Breast epithelium (tissue), 4 donors: ENCODE data around the gene NAA11. TPM values are rescaled to one million over a fixed set of nuclear protein-coding genes. Genes with fewer than 3 reads are reported as not detected.
A peak's percentile ranks its signal among the peaks of the same experiment; 100 is the strongest.

Experiments
- DNase-seq, 2 donors: peaks; one replicate each; pipeline ENCODE4 v3.0.0-alpha.2; 2019; ENCODE audit warnings: low spot score in 2 of 2
- H3K27ac ChIP-seq, 2 donors: fragments of 200-600 bp; sonication (generic) in 1 of 2; one replicate each; pipeline ENCODE4 v1.5.1; 2016 to 2019; ENCODE audit warnings: mild to moderate bottlenecking in 1 of 2
- H3K27me3 ChIP-seq, 2 donors: fragments of 200-600 bp; sonication (generic) in 1 of 2; one replicate each; pipeline versions ENCODE4 v1.5.1 to v1.6.0; 2017 to 2019; ENCODE audit warnings: control low read depth in 1 of 2, mild to moderate bottlenecking in 1 of 2
- H3K36me3 ChIP-seq: fragments of 200-600 bp; one replicate; pipeline ENCODE4 v1.5.1; 2019
- H3K4me1 ChIP-seq, 2 donors: fragments of 200-600 bp; sonication (generic); one replicate each; pipeline ENCODE4 v1.5.1; 2016 to 2019; ENCODE audit warnings: control low read depth in 1 of 2
- H3K4me3 ChIP-seq, 3 donors: fragments of 200-600 bp; sonication (generic); 1 replicate in 2 of 3; 2 replicates in 1 of 3; pipeline ENCODE4 v1.5.1; 2016 to 2019; ENCODE audit warnings: mild to moderate bottlenecking in 3 of 3, moderate library complexity in 2 of 3
- H3K9me3 ChIP-seq, 2 donors: fragments of 200-600 bp; sonication (generic) in 1 of 2; one replicate each; pipeline ENCODE4 v1.5.1; 2016 to 2019; ENCODE audit warnings: control low read depth in 1 of 2
- CTCF ChIP-seq, 3 donors: fragments of 450-650 bp; IDR thresholded peaks; one replicate each; pipeline ENCODE4 v1.5.1; 2016 to 2017; ENCODE audit warnings: antibody characterized with exemption in 3 of 3, mild to moderate bottlenecking in 3 of 3, moderate library complexity in 3 of 3
- POLR2A ChIP-seq: fragments of 450-650 bp; IDR thresholded peaks from one replicate; pipeline ENCODE4 v1.6.1; 2016; ENCODE audit warnings: antibody characterized with exemption, mild to moderate bottlenecking, moderate library complexity
- POLR2AphosphoS5 ChIP-seq, 3 donors: sonication (generic); formaldehyde crosslinking; IDR thresholded peaks; one replicate each; pipeline ENCODE4 v1.6.1; 2017; ENCODE audit warnings: antibody characterized with exemption in 3 of 3
- intact Hi-C: fragments of 100-400 bp; cut with DNase I; formaldehyde crosslinking; loops from one replicate; pipeline ENCODE4 v1.15.1; 2023; ENCODE audit warnings: low total_unique reads
- total RNA-seq, 3 donors: library from RNA; depleted of rRNA; stranded (reverse); fragments of >200 nt; gene quantifications; one replicate each; pipeline ENCODE4 v1.1.0, GENCODE V29; 2016

Gene NAA11
- total RNA-seq, 3 donors from 2014 or later, result not detected

- Histone ChIP-seq H3K36me3 (no peaks in the 10 kb centered on the region), H3K27ac (no peak overlapping the region), H3K4me3 (no peak overlapping the region), H3K9me3 (no peaks in the 10 kb centered on the region), H3K27me3 (no peaks in the 10 kb centered on the region), H3K4me1 (no peaks in the 10 kb centered on the region)
- intact Hi-C loops, result no loop called here
- TF ChIP-seq POLR2A, result no peak
- no peak for TF ChIP-seq CTCF (IDR thresholded peaks at IDR 0.05)
- no peak for TF ChIP-seq POLR2AphosphoS5 (IDR thresholded peaks at IDR 0.05)
- DNase-seq, result no peak
Observed at GRCh38 chr4:79296768-79297428, 29.0 kb downstream of the NAA11 start.

- Histone ChIP-seq H3K27ac (no peak overlapping the region), H3K4me1 (no peaks in the 10 kb centered on the region), H3K4me3 (no peak overlapping the region), H3K36me3 (no peaks in the 10 kb centered on the region), H3K27me3 (no peaks in the 10 kb centered on the region), H3K9me3 (no peaks in the 10 kb centered on the region)
- TF ChIP-seq CTCF (IDR thresholded peaks at IDR 0.05), result no peak
- TF ChIP-seq POLR2A, result no peak
- no peak for TF ChIP-seq POLR2AphosphoS5 (IDR thresholded peaks at IDR 0.05)
- intact Hi-C loops, result no loop called here
- DNase-seq, result no peak
Observed at GRCh38 chr4:79295086-79295485, 30.8 kb downstream of the NAA11 start.

- no peaks in the 10 kb centered on the region for H3K36me3 ChIP-seq
- no peaks in the 10 kb centered on the region for H3K27me3 ChIP-seq
- H3K4me3 ChIP-seq, result no peak overlapping the region
- TF ChIP-seq POLR2A (no peak), POLR2AphosphoS5 (IDR thresholded peaks at IDR 0.05) (no peak), CTCF (IDR thresholded peaks at IDR 0.05) (no peak)
- H3K9me3 ChIP-seq, result no peaks in the 10 kb centered on the region
- no peak for DNase-seq
- H3K27ac ChIP-seq, result no peak overlapping the region
- intact Hi-C loops, result no loop called here
- H3K4me1 ChIP-seq, result no peaks in the 10 kb centered on the region
Observed at GRCh38 chr4:79294064-79294463, 31.8 kb downstream of the NAA11 start.

- Histone ChIP-seq H3K4me3 (no peak overlapping the region), H3K9me3 (no peaks in the 10 kb centered on the region), H3K27ac (no peak overlapping the region), H3K27me3 (no peaks in the 10 kb centered on the region), H3K4me1 (no peaks in the 10 kb centered on the region), H3K36me3 (no peaks in the 10 kb centered on the region)
- no peak for DNase-seq
- TF ChIP-seq POLR2AphosphoS5 (IDR thresholded peaks at IDR 0.05), result no peak
- TF ChIP-seq CTCF (IDR thresholded peaks at IDR 0.05), result no peak
- no peak for TF ChIP-seq POLR2A
- intact Hi-C loops, result no loop called here
Observed at GRCh38 chr4:79292008-79292407, 33.9 kb downstream of the NAA11 start.

- intact Hi-C loops, result no loop called here
- no peak overlapping the region for H3K4me3 ChIP-seq
- H3K27me3 ChIP-seq, result no peaks in the 10 kb centered on the region
- TF ChIP-seq CTCF (IDR thresholded peaks at IDR 0.05), result no peak
- H3K27ac ChIP-seq, result peak overlapping the region in 1 of 2 donors; percentile 4
- no peaks in the 10 kb centered on the region for H3K4me1 ChIP-seq
- no peaks in the 10 kb centered on the region for H3K9me3 ChIP-seq
- DNase-seq, result peak in 1 of 2 donors; percentile 44
- no peaks in the 10 kb centered on the region for H3K36me3 ChIP-seq
Observed at GRCh38 chr4:79290376-79290775, 35.5 kb downstream of the NAA11 start.
